ENCODE results near the gene LAMTOR3. TPM values are rescaled to one million over a fixed set of nuclear protein-coding genes. Genes with fewer than 3 reads are reported as not detected.

LAMTOR3 gene
- total RNA-seq, 1 experiment from 2014 or later: 21.2 TPM

GRCh38 chr4:99915449-99915848 is 21.2 kb upstream of the LAMTOR3 start:
- DNase-seq (ENCODE audit: low spot score) (no peak), ATAC-seq (no peak)
- TF ChIP-seq ZNF423 (CRISPR knock-in tag; IDR thresholded peaks at IDR 0.05) (no peak), NFYB (CRISPR knock-in tag; conservative IDR thresholded peaks at IDR 0.05; ENCODE audit: low read depth) (no peak), ZNF232 (CRISPR knock-in tag; IDR thresholded peaks at IDR 0.05) (no peak), SP1 (CRISPR knock-in tag; conservative IDR thresholded peaks at IDR 0.05) (no peak), ZNF425 (CRISPR knock-in tag; conservative IDR thresholded peaks at IDR 0.05) (no peak), E2F1 (CRISPR knock-in tag; IDR thresholded peaks at IDR 0.05) (no peak), USF1 (CRISPR knock-in tag; IDR thresholded peaks at IDR 0.05) (no peak), HMGXB4 (CRISPR knock-in tag; IDR thresholded peaks at IDR 0.05) (no peak)
- Mint-ChIP-seq H3K27me3 (ENCODE audit: low read depth) (no peaks in the 10 kb centered on the region), H3K27ac (no peak overlapping the region), H3K4me3 (no peak overlapping the region), H3K4me1 (no peaks in the 10 kb centered on the region), H3K9me3 (0 out of 2 replicates have a peak, but pooled peaks cover 4% of the 10 kb centered on the region), H3K36me3 (peaks cover 32% of the 10 kb centered on the region)
- ChIA-PET CTCF (no interaction called here), POLR2A (no interaction called here)

GRCh38 chr4:99894998-99895397 is 771 bp upstream of the LAMTOR3 start:
- ATAC-seq: no peak
- CTCF ChIA-PET: interaction anchor here (0.9 to 1.3 kb wide), 4 partner anchors 54 to 216 kb away, joined by 3 to 6 read pairs (median 4); no protein-coding TSS in a partner anchor

GRCh38 chr4:99893839-99894160 is 427 bp downstream of the LAMTOR3 start:
- ATAC-seq: no peak
- ChIA-PET POLR2A (interaction anchor here (1.1 to 1.4 kb wide), 3 partner anchors 53 to 57 kb away, joined by 8 to 10 read pairs (median 9); partner anchors contain the start of genes DNAJB14 and H2AZ1), CTCF (interaction anchor here (0.7 to 1.3 kb wide), 5 partner anchors 55 to 218 kb away, joined by 3 to 6 read pairs (median 3); no protein-coding TSS in a partner anchor)
- peak overlapping the region; percentile 94 for H3K4me3 Mint-ChIP-seq
- peaks cover 9% of the 10 kb centered on the region for H3K4me1 Mint-ChIP-seq
- no peaks in the 10 kb centered on the region for H3K36me3 Mint-ChIP-seq
- H3K9me3 Mint-ChIP-seq: no peaks in the 10 kb centered on the region
- peak overlapping the region; percentile 60; the same call in 1 of the 2 replicates for H3K27ac Mint-ChIP-seq
- H3K27me3 Mint-ChIP-seq (ENCODE audit: low read depth): no peaks in the 10 kb centered on the region
- no peak for DNase-seq (ENCODE audit: low spot score)
- no peak for TF ChIP-seq ZNF281 (CRISPR knock-in tag; IDR thresholded peaks at IDR 0.05)
- no peak for TF ChIP-seq NR1H2 (CRISPR knock-in tag; IDR thresholded peaks at IDR 0.05)
- no peak for TF ChIP-seq MXD4 (CRISPR knock-in tag; IDR thresholded peaks at IDR 0.05; ENCODE audit: borderline replicate concordance)
- TF ChIP-seq EMX1 (CRISPR knock-in tag; IDR thresholded peaks at IDR 0.05): no peak
- TF ChIP-seq ZNF532 (CRISPR knock-in tag; IDR thresholded peaks at IDR 0.05; ENCODE audit: borderline replicate concordance): no peak

More at GRCh38 chr4:99894998-99895397, 771 bp upstream of the LAMTOR3 start:
- no peak for DNase-seq (ENCODE audit: low spot score)
- Mint-ChIP-seq H3K4me3 (peak overlapping the region; percentile 94), H3K9me3 (no peaks in the 10 kb centered on the region), H3K27me3 (ENCODE audit: low read depth) (no peaks in the 10 kb centered on the region), H3K27ac (no peak overlapping the region), H3K36me3 (no peaks in the 10 kb centered on the region), H3K4me1 (peaks cover 9% of the 10 kb centered on the region)
- TF ChIP-seq SMAD4 (CRISPR knock-in tag; IDR thresholded peaks at IDR 0.05) (no peak), HMGA2 (CRISPR knock-in tag; IDR thresholded peaks at IDR 0.05) (no peak), E2F5 (CRISPR knock-in tag; IDR thresholded peaks at IDR 0.05) (no peak), ZNF396 (CRISPR knock-in tag; IDR thresholded peaks at IDR 0.05; ENCODE audit: borderline replicate concordance) (no peak)
- POLR2A ChIA-PET: interaction anchor here (1.1 to 1.4 kb wide), 3 partner anchors 52 to 56 kb away, joined by 8 to 10 read pairs (median 9); partner anchors contain the start of genes DNAJB14 and H2AZ1
